Erythroblast (primary cell): ENCODE results near the gene EFNA4.

Experiments
- DNase-seq, 2 experiments: peaks; one replicate each; lab custom pipeline; 2025; lab: John Stamatoyannopoulos, UW
- GATA1 ChIP-seq: IDR thresholded peaks from 2 replicates; pipeline ENCODE4 v1.6.1; 2011; ENCODE audit warnings: low read depth, mild to moderate bottlenecking, control low read depth, low read length, moderate library complexity
- POLR2A ChIP-seq: IDR thresholded peaks from 2 replicates; pipeline ENCODE4 v1.6.1; 2011; ENCODE audit warnings: mild to moderate bottlenecking, low read length

EFNA4 gene

DNA sequence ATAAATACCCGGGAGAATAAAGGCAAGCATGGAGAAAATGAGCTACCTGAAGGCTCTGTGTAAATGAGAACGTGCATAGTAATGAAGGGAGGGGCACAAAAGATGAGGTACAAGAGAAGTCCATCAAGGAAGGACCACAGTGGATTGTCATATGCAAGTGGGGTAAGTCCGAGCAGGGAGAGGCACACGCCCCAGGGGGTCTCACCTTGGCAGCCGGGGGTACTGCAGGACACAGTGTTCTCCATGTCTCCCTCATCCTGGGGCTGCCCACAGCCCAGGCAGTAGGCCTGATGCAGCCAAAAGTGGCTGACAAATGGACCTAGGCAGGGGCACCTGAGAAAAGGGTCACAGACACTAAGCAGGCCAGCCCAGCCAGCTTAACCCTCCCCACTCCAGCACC, 39.9 kb upstream of the EFNA4 start:
- TF ChIP-seq POLR2A (no peak), GATA1 (no peak)
- no peak for DNase-seq

GRCh38 chr1:155024315-155024714, 39.2 kb upstream of the EFNA4 start:
- TF ChIP-seq POLR2A (no peak), GATA1 (no peak)
- no peak for DNase-seq

GRCh38 chr1:155026154-155026553, 37.4 kb upstream of the EFNA4 start:
- DNase-seq, result no peak
- TF ChIP-seq POLR2A (no peak), GATA1 (no peak)

DNA sequence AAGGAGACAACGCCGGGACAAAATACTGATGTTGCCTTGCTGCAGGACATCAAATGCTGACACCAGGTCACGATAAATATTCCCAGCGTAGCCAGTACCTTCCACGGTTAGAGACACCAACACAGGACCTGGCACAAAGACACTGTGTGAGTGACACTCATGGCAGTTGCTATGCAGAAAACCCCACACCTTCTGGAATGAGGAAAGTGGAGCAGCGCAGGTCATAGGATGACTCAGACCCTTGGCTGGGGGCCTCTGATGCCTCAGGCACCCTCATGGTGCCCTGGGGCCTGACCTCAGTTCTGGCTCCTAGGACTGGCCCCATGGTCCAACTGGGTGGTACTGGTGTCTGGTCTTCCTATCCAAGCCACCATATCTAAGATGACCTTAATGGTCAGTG, 37.0 kb upstream of the EFNA4 start:
- no peak for DNase-seq
- no peak for TF ChIP-seq GATA1
- no peak for TF ChIP-seq POLR2A

DNA sequence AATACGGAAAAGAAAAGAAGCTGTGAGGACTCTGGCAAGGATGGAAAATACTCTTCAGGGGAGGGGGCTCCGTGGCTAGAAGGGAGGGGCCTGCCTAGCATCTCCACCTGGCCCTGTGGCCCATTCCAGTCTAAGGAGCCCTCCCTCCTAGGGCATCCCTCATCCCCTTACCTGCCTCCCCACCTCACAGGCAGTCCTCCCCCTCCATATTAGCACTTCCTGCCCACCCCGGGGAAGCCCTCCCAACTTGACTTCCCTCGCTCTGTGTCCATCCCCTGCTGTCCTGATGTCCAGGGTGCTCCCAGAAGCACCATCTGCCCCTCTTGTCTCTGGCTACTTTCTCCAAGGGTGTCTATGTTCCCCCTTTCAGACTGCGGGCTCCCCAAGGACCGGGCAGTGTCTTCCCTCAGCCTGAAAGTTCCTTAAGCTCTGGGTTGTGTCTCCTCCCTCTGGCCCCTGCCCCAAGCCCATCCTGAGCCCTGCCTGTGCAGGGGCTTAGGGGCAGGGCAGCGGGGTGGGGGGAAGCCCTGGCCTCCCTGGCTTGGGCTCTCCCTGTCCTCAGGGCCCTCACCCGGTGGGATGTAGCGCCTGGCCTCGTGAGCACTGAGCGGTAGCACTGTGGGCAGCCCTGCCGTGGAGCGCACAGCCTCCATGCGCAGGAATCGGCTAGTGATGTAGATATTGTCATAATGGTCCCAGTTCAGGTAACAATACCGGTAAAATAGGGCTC, 33.9 kb upstream of the EFNA4 start:
- TF ChIP-seq POLR2A (no peak), GATA1 (no peak)
- DNase-seq, result no peak

- no peak for DNase-seq
- TF ChIP-seq GATA1 (no peak), POLR2A (no peak)
Observed at GRCh38 chr1:155030243-155030795, 33.2 kb upstream of the EFNA4 start.

DNA sequence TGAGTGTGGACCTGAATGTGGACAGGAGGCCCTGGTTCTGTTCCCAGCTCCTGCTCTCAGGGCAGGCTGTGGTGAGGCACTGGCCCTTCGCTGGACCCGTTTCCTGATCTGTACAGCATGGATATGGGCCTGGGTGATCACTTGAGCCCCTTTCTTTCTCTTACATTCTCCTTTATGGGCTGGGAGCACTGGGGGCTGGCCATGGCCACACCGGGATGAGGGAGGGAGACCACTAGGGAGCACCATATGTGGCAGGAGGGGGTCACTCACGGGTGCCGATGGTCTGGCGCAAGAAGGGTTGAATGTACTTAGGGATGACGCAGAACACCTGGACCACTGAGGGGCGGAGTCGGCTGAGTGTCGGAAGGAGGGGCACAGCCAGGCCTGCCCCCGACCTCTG, 32.6 kb upstream of the EFNA4 start:
- TF ChIP-seq GATA1 (no peak), POLR2A (no peak)

DNA sequence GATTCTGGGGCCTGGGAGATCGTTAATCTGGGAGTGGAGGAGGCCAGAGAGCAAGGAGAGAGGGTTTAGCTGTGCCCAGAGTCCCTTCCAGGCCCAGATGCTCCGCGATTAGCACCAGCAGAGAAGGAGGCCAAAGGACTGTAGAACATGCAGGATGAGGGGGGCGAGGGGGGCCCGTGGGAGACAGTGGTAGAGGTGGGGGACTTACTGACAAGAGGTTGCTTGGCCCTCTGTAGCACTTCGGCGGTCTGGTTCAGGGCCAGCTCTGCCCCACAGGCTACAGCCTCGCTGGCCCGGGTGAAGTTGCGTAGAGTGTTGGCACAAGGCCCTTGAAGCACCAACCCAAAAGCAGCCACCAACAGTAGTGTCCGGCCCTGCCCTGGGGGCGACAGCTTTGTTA, 30.7 kb upstream of the EFNA4 start:
- TF ChIP-seq POLR2A, result no peak
- no peak for TF ChIP-seq GATA1
- DNase-seq, result no peak

More for the DNA sequence above, 32.6 kb upstream of the EFNA4 start:
- no peak for DNase-seq

GRCh38 chr1:155033524-155033923, 30.0 kb upstream of the EFNA4 start, which contains the start of the genes DCST1 and DCST2:
DCST1 (plus strand) TSS chr1:155033824; CDS start chr1:155034037, 213 bp downstream.
DCST2 (minus strand) TSS chr1:155033781; CDS start chr1:155033701, 80 bp downstream.
- TF ChIP-seq GATA1 (no peak), POLR2A (no peak)
- no peak for DNase-seq

GRCh38 chr1:155034318-155035208, 29.0 kb upstream of the EFNA4 start:
- no peak for DNase-seq
- no peak for TF ChIP-seq GATA1
- TF ChIP-seq POLR2A, result no peak

DNA sequence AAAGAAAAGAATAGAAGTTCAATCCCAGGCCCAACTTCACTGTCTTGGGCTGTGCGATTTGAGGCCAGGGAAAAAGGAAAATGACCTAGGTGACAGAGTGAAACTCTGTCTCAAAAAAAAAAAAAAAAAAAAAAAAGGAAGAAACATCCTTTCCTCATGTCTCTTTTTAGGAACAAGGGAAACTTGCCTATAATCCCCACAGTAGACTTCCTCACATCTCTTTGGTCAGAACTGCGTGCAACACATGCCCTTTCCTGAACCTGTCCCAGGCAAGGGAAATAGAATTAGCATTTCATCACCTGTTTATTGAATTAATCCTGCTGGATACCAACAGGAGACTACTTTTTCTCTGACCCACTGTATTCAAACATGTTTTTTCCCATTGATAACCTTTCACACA, 27.6 kb upstream of the EFNA4 start:
- no peak for DNase-seq
- TF ChIP-seq GATA1 (no peak), POLR2A (no peak)

- DNase-seq, result no peak
- TF ChIP-seq GATA1 (no peak), POLR2A (no peak)
Observed at GRCh38 chr1:155037043-155037442, 26.5 kb upstream of the EFNA4 start.

GRCh38 chr1:155037851-155038441, 25.6 kb upstream of the EFNA4 start:
- DNase-seq, result no peak
- no peak for TF ChIP-seq POLR2A
- TF ChIP-seq GATA1, result no peak
